A673 (cell line): ENCODE data around the gene SUN1. TPM values are rescaled to one million over a fixed set of nuclear protein-coding genes. Genes with fewer than 3 reads are reported as not detected.

Source experiments
- total RNA-seq: library from RNA; stranded (reverse); gene quantifications from 2 replicates; pipeline ENCODE4 v1.2.3, GENCODE V29; 2021

The SUN1 gene
- total RNA-seq, 1 experiment from 2014 or later: 189 TPM

Other genes starting within 250 kb of the SUN1 start
- gene DNAAF5, start 105.8 kb upstream of the SUN1 start, total RNA-seq: 74.4 and 78.1 TPM in 2 replicates
- 27.2 and 29.0 TPM in 2 replicates for gene PRKAR1B, start 105.2 kb upstream of the SUN1 start, total RNA-seq
- gene GET4, start 44.1 kb downstream of the SUN1 start, total RNA-seq: 49.7 and 51.9 TPM in 2 replicates
- 16.4 and 18.6 TPM in 2 replicates for gene ADAP1, start 122.2 kb downstream of the SUN1 start, total RNA-seq
- gene COX19, start 143.1 kb downstream of the SUN1 start, total RNA-seq: 17.6 and 18.8 TPM in 2 replicates
- not detected in 2 replicates for gene CYP2W1, start 150.7 kb downstream of the SUN1 start, total RNA-seq
- gene GPR146, start 212.1 kb downstream of the SUN1 start, total RNA-seq: 0.95 and 2.4 TPM in 2 replicates